GM12801 (cell line): ENCODE measurements around the gene TEAD1.

Source experiments
- CTCF ChIP-seq: IDR thresholded peaks from one replicate; pipeline ENCODE4 v1.5.1; 2011; ENCODE audit warnings: control low read depth; ENCODE audit not compliant: insufficient read length; ENCODE audit errors: extremely low read depth

The TEAD1 gene

GRCh38 chr11:12889243-12889642 is 215.0 kb downstream of the TEAD1 start:
- no peak for TF ChIP-seq CTCF

- TF ChIP-seq CTCF, result no peak
Measured at GRCh38 chr11:12890476-12890875, 216.3 kb downstream of the TEAD1 start.

GRCh38 chr11:12893787-12894672 is 219.8 kb downstream of the TEAD1 start:
- TF ChIP-seq CTCF, result no peak

GRCh38 chr11:12897390-12897789 is 223.2 kb downstream of the TEAD1 start:
- TF ChIP-seq CTCF, result no peak

- TF ChIP-seq CTCF, result no peak
Measured at GRCh38 chr11:12897867-12898266, 223.6 kb downstream of the TEAD1 start.

GRCh38 chr11:12900496-12900895 is 226.3 kb downstream of the TEAD1 start:
- no peak for TF ChIP-seq CTCF

GRCh38 chr11:12901272-12901671 is 227.1 kb downstream of the TEAD1 start:
- TF ChIP-seq CTCF, result no peak
